Fibroblast of skin of back (primary cell): Measurements from ENCODE around the gene RAP1A.
"Not testable (repeated sequence)": the region's sequence is repeated elsewhere in the genome, so short reads cannot be mapped to it uniquely, and the experiment has no call there.

ENCODE experiments used
- DNase-seq: peaks from one replicate; pipeline ENCODE4 v3.0.0-alpha.2; 2013

RAP1A gene

DNA sequence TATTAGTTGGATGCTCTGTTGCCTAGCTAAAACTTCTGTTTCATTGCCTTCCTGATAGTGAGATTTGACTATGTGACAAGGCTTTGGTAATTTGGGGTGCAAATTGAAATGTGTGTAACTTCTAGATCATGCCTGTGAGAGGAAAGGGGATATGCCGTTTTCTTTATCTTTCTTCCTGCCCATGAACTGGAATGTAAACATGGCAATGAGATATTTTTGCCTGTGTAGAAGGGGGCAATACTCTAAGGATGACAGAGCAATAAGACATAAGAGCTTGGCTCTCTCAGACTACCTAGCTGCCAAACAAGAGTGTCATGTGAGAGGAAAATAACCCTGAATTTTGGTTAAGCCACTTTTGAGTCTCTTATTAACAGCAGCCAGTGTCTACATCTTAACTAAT lies 49.7 kb downstream of the RAP1A start:
- peak; percentile 5 for DNase-seq

DNA sequence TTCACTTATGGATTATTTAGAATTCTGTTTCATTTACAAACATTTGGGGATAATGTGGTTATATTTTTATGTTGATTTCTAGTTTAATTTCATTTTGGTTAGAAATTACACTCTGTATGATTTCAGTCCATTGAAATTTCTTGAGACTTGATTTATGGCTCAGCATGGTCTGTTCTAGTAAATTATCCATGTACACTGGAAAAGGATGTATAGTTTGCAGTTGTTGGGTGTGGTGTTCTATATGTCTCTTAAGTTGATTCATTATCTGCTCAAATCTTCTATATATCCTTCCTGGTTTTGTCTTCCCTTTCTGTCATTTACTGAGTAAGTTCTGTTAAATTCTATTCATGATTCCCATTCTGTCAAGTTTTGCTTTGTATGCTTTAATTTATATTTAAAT lies 52.3 kb downstream of the RAP1A start:
- DNase-seq: no peak

DNA sequence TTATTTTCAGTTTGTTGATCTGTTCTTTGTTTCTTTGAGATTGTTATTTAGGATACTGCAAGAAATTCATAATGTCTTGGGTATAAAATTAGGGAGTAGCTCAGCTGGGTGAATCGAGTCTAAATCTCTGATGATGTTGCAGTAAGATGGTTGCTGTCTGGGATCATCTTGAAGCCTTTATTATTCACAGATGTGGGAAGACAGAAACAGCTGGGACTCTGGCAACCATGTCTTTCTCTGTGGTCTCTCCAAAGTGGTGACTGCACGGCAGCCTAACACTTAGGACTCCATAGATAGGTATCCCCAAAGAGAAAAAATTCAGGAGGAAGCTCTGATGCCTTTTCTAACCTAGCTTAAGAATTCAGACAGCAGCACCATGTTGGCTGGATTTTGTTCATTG lies 52.7 kb downstream of the RAP1A start:
- DNase-seq: peak; percentile 2

DNA sequence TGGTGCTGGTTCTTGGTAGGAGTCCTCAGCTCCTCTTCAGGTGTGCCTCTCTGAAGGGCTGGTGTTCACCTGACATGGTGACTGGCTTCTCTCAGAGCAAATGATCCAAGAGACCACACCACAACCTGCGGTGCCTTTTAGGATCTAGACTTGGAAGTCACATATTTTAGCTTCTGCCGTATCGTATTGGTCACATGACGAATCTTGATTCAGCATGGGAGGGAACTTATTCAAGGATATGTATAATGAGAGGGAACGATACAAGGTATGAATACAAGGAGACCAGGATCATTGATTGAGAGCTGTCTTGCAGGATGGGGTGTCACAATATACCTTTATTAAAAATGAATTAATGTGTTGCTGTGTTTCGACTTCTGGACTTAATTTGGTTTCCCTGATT lies 58.0 kb downstream of the RAP1A start:
- no peak for DNase-seq

DNA sequence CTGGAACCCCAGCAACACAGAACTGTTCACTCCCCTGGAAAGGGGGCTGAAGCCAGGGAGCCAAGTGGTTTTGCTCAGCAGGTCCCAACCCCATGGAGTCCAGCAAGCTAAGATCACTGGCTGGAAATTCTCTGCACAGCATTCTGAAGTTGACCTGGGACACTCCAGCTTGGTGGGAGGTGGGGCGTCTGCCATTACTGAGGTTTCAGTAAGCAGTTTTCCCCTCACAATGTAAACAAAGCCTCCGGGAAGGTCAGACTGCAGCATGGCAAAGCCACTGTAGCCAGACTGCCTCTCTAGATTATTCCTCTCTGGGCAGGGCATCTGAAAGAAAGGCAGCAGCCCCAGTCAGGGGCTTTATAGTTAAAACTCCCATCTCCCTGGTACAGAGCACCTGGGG lies 60.0 kb downstream of the RAP1A start:
- DNase-seq: no peak

DNA sequence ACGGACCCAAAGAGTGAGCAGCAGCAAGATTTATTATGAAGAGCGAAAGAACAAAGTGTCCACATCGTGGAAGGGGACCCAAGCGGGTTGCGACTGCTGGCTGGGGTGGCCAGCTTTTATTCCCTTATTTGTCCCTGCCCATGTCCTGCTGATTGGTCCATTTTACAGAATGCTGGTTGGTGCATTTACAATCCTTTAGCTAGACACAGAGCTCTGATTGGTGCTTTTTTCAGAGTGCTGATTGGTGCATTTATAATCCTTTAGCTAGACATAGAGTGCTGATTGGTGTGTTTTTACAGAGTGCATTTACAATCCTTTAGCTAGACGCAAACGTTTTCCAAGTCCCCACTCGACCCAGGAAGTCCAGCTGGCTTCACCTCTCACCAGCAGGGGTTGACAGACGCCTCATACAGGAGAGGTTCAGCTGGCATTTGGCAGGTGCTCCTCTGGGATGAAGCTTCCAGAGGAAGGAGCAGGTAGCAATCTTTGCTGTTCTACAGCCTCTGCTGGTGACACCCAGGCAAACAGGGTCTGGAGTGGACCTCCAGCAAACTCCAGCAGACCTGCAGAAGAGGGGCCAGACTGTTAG lies 60.7 kb downstream of the RAP1A start:
- DNase-seq: not testable (repeated sequence)

DNA sequence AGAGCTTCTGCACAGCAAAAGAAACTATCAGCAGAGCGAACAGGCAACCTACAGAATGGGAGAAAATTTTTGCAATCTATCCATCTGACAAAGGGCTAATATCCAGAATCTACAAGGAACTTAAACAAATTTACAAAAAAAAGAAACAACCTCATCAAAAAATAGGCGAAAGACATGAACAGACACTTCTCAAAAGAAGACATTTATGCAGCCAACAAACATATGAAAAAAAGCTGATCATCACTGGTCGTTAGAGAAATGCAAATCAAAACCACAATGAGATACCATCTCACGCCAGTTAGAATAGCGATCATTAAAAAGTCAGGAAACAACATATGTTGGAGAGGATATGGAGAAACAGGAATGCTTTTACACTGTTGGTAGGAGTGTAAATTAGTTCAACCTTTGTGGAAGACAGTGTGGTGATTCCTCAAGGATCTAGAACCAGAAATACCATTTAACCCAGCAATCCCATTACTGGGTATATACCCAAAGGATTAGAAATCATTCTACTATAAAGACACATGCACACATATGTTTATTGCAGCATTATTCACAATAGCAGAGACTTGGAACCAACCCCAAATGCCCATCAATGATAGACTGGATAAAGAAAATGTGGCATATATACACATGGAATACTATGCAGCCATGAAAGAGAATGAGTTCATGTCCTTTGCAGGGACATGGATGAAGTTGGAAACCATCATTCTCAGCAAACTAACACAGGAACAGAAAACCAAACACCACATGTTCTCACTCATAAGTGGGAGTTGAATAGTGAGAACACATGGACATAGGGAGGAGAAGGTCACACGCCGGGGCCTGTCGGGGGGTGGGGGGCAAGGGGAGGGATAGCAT lies 65.9 kb downstream of the RAP1A start:
- DNase-seq: not testable (repeated sequence)

DNA sequence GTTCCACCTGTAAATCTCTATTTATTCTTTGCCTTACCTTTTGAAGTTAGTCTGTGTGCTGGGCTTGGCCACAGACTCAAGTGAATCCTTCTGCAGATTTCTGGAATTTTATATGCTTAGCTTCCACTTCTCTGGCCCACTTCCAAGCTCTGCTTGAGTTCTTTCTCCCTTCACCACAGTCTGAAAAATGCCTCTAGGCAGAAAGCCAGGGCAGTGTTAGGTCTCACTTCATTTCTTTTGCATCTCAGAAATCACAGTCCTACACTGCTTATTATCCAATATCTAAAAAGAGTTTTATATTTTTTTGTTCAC lies 70.7 kb downstream of the RAP1A start:
- peak; percentile 93 for DNase-seq

DNA sequence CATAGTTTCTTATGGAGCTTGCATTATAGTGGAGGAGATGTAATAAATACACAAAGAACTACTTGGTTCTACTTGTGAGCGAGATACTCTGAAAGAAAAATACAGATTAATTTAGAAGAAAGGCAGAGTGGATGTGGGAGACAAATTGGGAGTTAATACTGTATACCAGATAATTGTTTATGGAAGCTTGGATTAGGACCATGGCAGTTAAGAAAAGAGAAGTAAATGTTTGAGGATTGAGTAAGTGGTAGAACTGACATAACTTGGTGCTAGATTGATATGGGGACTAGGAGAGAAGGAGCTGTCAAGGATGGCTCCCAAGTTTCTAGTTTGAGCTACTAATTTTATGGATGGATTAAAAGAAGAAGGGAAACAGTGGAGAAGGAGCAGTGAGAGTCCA lies 72.3 kb downstream of the RAP1A start:
- DNase-seq: no peak

DNA sequence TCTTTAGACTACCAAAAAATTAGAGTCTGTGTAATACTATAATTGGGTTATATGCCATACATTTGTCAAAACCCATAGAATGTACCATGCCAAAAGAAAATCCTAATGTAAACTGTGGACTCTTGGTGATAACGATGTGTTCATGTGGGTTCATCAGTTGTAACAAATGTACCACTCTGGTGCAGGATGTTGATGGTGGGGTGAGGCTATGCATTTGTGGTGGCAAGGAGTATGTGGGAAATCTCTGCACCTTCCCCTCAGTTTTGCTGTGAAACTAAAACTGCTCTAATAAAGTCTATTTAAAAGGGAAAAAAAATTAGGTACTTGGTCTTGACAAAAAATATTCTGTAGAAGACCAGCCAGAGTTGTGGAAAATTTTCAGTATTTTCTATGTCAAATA lies 76.2 kb downstream of the RAP1A start:
- DNase-seq: no peak

DNA sequence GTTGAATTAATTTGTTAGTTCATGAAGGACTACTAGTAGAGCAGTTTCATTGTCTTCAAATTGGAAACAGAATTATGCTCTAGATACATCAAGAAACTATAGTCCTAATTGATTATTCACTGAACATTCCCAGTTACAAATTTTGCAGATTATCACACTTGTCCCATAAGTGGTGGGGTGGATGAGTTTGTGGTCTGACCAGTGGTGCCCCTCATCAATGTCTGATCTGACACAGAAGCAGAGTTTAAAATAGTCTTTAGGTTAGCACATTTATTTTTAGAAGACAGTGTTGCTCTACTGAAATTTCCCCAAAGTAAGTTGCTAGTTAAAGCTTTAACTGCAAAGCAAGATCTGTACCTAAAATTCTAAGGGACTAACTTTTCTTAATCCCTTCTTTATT lies 76.7 kb downstream of the RAP1A start:
- DNase-seq: no peak

DNA sequence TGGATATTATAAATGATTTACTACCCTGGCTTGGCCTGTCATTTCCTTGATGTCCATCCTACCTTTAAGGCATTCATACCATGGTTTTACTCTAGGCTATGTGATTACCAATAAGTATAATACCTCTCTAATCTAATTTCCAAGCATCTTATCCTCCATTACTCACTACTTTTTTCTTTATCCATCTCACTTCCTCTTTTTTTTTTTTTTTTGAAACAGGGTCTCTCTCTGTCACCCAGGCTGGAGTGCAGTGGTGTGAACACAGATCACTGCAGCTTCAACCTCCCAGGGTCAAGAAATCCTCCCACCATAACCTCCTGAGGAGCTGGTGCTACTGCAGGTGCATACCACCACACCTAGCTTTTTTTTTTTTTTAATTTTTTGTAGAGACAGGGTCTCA lies 79.7 kb downstream of the RAP1A start:
- DNase-seq: no peak

DNA sequence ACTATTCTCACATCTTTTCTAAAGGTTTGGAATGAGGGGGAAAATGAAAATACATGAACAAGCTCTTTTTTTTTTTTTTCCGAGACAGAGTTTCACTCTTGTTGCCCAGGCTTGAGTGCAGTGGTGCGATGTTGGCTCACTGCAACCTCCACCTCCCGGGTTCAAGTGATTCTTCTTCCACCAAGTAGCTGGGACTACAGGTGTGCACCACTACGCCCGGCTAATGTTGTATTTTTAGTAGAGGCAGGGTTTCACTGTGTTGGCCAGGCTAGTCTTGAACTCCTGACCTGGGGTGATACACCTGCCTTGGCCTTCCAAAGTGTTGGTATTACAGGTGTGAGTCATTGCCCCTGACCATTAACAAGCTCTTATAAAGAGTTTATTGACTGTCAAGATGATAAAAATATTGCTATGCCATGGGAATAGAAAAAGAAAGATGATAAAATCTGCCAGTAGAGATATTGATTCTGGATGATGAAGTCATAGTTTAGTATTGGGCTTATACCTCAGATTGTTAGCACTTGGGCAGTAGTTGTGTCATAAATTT lies 83.0 kb downstream of the RAP1A start:
- DNase-seq: no peak

DNA sequence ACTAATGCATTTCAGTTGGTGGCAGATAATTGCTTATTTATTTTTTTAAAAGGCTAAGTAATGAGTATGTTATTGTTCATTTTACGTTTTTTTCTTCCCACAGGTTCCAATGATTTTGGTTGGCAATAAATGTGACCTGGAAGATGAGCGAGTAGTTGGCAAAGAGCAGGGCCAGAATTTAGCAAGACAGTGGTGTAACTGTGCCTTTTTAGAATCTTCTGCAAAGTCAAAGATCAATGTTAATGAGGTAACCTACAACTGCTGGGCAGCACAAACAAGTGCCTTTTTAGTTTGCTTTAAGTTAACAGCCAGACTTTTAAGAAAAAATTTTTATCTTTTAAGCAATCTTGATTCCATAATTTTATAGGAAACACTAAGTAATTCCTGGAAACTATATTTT lies 84.7 kb downstream of the RAP1A start:
- DNase-seq: no peak

DNA sequence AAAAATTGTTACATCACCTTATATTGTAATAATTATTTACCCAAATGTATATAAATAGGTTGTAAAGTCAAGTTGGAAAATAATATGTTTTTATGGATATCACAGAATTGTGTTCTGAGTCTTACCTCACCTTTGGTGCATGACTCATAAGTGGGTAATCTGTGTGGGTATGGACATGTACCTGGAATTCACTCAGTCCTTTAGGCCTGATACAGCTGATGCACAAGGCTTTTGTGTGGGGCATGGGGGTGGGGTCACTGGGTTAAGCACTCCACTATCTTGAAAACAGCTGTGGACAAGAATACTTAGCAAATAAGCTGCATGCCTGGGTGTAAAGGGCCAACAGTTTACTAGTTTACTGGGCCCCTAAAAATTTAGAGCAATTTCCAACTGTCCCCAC lies 85.2 kb downstream of the RAP1A start:
- no peak for DNase-seq

DNA sequence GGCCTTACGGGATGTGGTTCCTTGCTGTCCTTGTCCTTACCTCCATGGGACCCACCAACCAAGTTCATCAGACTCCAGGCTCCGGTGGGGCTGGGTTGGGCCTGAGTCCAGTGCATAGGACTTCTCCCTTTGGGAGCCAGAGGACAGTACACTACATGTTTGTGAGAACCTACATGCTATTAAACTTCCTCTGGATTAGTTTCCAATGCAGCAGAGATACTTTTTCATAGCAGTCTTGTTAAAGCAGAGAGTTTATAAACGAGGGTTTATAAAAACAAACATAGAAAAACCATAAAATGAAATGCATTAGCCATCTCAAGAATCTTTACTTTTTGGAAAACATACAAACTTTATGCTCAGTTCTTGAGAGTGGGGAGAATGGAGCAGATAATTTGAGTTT lies 86.3 kb downstream of the RAP1A start:
- no peak for DNase-seq

DNA sequence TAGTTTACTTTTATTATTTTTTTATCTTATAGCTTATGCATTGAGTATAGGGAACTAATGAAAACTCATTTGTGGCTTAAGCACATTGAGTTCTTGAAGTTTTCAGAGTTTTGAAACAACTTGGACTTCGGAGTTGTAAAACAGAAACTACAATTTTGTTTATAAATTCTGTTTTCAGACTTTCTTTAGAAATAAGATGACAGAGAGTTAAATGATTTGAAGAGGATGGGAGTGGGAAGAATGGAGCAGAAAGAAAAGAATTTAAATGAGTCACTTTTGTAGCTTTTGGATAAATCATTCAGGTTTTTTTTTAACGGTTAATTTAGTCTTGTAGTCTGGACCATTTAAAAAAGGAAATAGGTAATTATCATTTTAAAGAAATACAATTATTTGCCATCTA lies 87.3 kb downstream of the RAP1A start:
- no peak for DNase-seq

DNA sequence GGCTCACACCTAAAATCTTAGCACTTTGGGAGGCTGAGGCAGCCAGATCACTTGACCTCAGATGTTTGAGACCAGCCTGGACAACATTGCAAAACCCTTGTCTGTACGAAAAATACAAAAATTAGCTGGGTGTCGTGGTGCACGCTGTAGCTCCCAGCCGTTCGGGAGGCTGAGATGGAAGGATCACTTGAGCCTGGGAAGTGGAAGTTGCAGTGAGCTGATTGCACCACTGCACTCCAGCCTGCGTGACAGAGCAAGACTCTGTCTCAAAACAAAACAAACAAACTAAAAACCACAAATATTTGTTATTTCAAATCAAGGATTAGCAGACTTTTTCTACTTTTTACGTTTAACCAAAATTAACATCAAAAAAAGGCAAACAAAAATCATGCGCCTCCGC lies 88.3 kb downstream of the RAP1A start:
- peak; percentile 38 for DNase-seq

DNA sequence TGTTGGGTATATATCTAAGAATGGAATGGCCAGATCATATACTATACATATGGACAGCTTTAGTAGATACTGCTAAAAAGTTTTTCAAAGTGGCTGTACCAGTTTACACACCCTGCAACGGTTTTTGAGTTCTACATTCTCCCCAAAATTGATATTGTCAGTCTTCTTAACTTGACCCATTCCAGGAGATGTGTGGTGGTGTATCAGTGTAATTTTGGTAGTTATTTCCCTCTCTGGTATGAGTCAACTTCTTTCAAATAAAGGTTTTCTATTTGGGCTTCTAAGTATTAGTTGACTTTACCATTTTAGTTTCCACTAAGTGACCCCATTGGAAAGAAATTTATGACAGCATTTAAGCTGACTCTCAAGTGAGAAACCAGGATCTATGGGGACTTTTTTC lies 90.4 kb downstream of the RAP1A start:
- no peak for DNase-seq

DNA sequence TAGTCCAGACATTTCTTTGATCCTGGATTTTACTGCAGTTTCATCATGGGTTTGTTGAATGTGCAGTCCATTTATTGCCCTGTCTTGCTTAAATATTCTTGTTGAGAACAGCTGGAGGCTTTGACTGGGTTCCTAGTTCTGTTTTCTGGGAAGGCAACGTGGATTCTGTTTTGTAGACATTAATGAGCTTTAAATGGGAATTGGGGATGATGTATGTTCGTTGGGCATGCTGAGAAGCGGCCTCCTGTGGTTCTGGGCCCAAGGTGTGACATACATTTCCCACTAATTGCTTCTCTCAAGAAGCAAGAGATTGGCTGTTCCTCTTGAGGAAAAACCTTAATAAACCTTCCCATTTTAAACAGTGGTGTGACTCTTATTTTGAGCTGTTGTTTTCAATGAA lies 96.7 kb downstream of the RAP1A start:
- DNase-seq: no peak

DNA sequence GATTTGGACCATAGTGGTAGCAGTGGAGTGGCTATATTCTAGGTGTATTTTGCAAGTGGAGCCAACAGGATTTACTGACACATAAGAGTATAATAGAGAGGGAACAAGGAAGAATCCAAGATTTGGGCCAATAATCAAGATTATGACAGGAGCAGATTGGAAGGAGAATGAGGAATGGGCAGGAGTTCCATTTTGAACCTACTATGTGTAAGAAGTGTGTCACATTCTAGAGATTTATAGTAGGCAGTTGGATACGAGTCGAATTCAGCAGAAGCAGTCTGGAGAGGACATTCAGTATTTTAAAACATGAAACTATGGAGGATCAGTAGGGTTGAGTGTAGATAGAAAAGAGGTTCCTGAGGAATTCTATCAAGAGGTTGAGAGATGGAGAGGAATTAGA lies 97.9 kb downstream of the RAP1A start:
- DNase-seq: no peak

DNA sequence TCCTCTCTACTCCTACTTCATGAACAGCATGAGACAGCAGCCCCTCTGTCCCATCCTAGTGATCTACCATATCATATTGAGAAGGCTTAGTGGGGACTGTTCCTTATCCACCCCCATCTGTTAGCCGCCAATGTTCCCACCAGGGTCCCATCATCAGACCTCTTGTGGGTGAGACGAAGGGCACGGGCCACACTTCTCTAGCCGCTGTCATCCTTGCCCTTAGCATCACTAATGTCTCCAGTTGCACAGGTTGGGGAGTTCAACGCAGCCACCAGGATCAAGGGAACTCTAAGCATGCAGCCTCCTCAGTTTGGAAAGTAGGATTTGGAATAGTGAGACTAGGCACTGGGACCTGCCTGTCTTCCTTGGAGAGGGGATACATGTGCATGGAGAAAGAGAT lies 99.5 kb downstream of the RAP1A start:
- DNase-seq: no peak

DNA sequence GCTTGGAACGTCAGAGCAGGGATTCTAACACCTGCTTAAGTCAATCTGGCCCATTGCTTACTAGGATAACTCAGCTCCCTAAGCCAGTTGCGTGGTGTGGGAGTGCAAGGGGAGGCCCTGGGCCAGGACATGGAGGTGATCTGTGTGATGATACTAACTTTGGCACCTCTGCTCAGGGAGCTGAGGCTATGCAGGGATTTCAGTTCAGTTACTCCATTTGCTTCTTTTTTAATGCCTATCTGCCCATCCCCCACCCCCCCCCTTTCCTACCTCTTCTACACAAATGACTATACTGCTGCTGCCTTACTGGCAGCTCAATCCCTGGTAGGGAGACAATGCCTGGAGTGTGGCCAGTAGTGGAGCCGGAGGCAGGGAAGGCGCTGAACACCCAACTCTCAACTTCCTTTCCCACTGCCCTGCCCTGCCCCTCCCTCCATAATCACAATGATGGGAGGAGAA lies 100.1 kb downstream of the RAP1A start:
- no peak for DNase-seq

DNA sequence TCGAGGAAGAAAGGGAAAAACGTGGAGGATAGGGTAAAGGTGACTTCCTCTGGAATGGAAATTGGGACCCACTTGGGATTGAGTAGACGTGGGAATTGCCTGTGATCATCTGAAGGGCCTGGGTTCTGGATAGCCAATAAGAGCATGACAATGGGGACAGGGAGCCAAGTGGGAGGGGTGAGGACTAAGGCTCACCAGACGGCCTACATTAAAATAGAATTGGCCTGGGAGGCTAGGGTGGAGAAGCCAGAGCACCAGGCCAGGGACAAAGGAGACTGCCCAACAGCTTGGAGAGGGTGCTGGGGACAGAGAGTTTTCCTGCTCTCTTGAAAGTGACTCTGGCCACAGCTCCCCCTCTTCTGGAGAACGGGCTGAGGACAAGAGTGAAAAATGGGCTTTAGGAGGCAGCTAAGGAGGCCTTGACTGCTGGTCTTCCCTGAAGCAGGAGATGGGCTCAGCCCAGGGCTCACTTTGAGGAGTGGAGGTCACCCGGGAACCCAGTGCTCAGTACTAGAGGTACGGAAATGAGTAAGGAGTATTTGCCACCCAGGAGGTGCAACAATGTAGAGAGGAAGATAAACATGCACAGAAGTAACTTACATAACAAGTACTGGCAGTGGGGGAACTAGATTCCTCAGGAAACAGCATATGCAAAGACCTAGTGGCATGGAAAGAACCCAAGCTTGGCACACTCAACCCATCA lies 100.8 kb downstream of the RAP1A start:
- no peak for DNase-seq
